Ascending aorta (tissue), 2 donors: ENCODE measurements around the gene MYOZ1. TPM values are rescaled to one million over a fixed set of nuclear protein-coding genes. Genes with fewer than 3 reads are reported as not detected.

ENCODE experiments used
- DNase-seq, 2 donors: peaks; one replicate each; pipeline ENCODE4 v3.0.0-alpha.2; 2019; ENCODE audit warnings: low spot score in 2 of 2
- H3K27ac ChIP-seq, 2 donors: fragments of 200-600 bp; sonication (generic); one replicate each; pipeline ENCODE4 v1.5.1; 2016 to 2017; ENCODE audit warnings: mild to moderate bottlenecking in 1 of 2
- H3K27me3 ChIP-seq: fragments of 200-600 bp; sonication (generic); one replicate; pipeline ENCODE4 v1.5.1; 2017
- H3K36me3 ChIP-seq, 2 donors: fragments of 200-600 bp; sonication (generic); one replicate each; pipeline ENCODE4 v1.5.1; 2016
- H3K4me1 ChIP-seq, 2 donors: fragments of 200-600 bp; sonication (generic); one replicate each; pipeline ENCODE4 v1.5.1; 2016 to 2017; ENCODE audit warnings: mild to moderate bottlenecking in 1 of 2
- H3K4me3 ChIP-seq, 2 donors: fragments of 200-600 bp; sonication (generic); one replicate each; pipeline ENCODE4 v1.5.1; 2016 to 2017; ENCODE audit warnings: mild to moderate bottlenecking in 1 of 2
- H3K9me3 ChIP-seq, 2 donors: fragments of 200-600 bp; sonication (generic); one replicate each; pipeline ENCODE4 v1.5.1; 2016
- intact Hi-C: fragments of 100-400 bp; cut with DNase I; formaldehyde crosslinking; loops from one replicate; pipeline ENCODE4 v1.15.1; 2023
- total RNA-seq: library from RNA; depleted of rRNA; stranded (reverse); fragments of >200 nt; gene quantifications from one replicate; pipeline ENCODE4 v1.1.0, GENCODE V29; 2016
- TF ChIP-seq, protein P1 (sequence below), 3 experiments: fragments of 200-600 bp in 2 of 3; fragments of 450-650 bp in 1 of 3; sonication (generic) in 2 of 3; IDR thresholded peaks; one replicate each; pipeline ENCODE4 v1.5.1; 2016 to 2019; ENCODE audit warnings: antibody characterized with exemption in 3 of 3, mild to moderate bottlenecking in 1 of 3, moderate library complexity in 1 of 3

MYOZ1 gene
- total RNA-seq, 1 donor from 2014 or later: 8.5 TPM

DNA sequence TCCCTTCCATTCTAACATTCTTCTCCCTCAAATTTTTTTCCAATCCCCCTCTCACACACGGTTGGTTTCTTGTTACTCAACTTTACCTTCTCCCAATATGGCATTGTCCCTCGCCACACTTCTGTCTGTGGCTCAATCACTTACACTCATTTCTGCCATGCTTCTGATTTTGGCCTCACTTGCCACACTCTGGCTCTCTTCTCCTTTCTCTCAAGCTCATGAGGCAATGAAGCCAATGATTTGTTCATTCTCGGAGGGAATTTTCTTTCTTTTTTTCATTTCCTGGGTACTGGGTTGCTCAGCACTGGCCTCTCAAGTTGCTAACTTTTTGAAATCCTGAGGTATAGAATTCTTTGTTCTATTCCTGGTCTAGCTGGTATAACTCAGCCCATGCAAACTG is 4.0 kb upstream of the MYOZ1 start:
- H3K27ac ChIP-seq: no peak overlapping the region
- no peaks in the 10 kb centered on the region for H3K27me3 ChIP-seq
- H3K36me3 ChIP-seq: no peaks in the 10 kb centered on the region
- no peaks in the 10 kb centered on the region for H3K9me3 ChIP-seq
- TF ChIP-seq, protein P1, sequence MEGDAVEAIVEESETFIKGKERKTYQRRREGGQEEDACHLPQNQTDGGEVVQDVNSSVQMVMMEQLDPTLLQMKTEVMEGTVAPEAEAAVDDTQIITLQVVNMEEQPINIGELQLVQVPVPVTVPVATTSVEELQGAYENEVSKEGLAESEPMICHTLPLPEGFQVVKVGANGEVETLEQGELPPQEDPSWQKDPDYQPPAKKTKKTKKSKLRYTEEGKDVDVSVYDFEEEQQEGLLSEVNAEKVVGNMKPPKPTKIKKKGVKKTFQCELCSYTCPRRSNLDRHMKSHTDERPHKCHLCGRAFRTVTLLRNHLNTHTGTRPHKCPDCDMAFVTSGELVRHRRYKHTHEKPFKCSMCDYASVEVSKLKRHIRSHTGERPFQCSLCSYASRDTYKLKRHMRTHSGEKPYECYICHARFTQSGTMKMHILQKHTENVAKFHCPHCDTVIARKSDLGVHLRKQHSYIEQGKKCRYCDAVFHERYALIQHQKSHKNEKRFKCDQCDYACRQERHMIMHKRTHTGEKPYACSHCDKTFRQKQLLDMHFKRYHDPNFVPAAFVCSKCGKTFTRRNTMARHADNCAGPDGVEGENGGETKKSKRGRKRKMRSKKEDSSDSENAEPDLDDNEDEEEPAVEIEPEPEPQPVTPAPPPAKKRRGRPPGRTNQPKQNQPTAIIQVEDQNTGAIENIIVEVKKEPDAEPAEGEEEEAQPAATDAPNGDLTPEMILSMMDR (IDR thresholded peaks at IDR 0.05): no peak
- DNase-seq: no peak
- H3K4me3 ChIP-seq: no peak overlapping the region
- peaks cover 7 to 17% of the 10 kb centered on the region in 2 donors for H3K4me1 ChIP-seq
- intact Hi-C loops: loop anchor here (10.0 kb wide), 1 partner anchor 230 kb away; the partner anchor contains the start of gene ANXA7

DNA sequence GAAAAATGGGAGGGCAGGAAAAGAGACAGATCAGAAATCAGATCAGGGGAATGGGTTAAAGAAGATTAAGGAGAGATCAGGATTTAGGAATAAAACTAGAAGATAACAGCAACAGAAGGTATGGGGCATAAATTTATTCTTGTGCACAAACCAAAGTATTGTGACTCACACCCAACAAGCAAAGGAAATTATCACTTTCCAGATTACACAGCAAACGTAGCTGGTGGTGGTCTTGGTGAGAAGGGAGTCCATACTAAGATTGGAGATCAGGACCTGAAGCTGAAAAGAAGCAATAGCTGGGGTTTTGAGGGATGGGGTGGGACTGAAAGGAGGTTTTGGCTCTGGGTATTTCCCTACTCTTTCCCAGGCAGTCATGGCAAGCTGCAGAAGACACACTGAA is 3.5 kb upstream of the MYOZ1 start:
- DNase-seq: no peak
- Histone ChIP-seq H3K27ac (no peak overlapping the region), H3K27me3 (no peaks in the 10 kb centered on the region), H3K4me3 (no peak overlapping the region), H3K9me3 (no peaks in the 10 kb centered on the region), H3K36me3 (no peaks in the 10 kb centered on the region), H3K4me1 (peaks cover 7 to 17% of the 10 kb centered on the region in 2 donors)
- intact Hi-C loops: loop anchor here (1.0 to 10.0 kb wide), 4 partner anchors 18 to 230 kb away; partner anchors contain the start of gene ANXA7
- TF ChIP-seq, protein P1 (IDR thresholded peaks at IDR 0.05): no peak

DNA sequence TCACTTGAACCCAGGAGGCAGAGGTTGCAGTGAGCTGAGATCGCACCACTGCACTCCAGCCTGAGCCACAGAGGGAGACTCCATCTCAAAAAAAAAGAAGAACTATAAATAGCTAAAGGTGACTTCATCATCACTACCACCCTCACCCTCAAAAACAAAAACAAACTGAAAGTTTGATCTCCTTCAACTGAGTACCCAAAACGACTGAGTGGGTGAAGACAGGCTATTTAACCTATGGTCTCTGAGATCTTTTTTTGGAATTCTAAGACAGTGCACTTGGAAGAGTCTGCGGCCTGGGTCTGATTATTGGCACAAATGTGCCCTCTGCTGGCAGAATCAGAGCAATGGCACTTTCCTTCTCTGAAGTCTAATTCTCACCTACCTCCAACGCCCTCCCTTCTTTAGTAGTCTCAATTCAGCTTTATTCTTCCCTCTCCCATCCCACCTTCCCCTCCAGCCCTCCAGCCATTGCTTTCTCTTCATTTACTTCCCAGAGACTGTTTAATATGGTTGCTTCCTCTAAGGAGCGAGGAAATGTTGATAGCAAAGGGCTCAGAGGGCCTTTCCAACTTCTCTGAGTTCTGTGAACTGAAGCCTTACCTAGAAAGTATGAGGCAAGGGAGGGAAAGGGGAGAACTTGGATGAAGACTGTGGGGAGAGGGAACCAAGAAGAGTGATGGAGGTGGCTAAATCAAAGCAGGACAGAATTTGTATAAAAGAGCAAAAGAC is 2.9 kb upstream of the MYOZ1 start:
- DNase-seq: peak in 1 of 2 donors; percentile 74
- Histone ChIP-seq H3K36me3 (no peaks in the 10 kb centered on the region), H3K4me3 (no peak overlapping the region), H3K27ac (peak overlapping the region in 1 of 2 donors; percentile 48), H3K4me1 (peaks cover 7 to 17% of the 10 kb centered on the region in 2 donors), H3K27me3 (no peaks in the 10 kb centered on the region), H3K9me3 (no peaks in the 10 kb centered on the region)
- intact Hi-C loops: loop anchor here (1.0 to 10.0 kb wide), 4 partner anchors 18 to 229 kb away; partner anchors contain the start of gene ANXA7
- TF ChIP-seq, protein P1 (IDR thresholded peaks at IDR 0.05): peak; percentile 70 to 87 (median 85)

DNA sequence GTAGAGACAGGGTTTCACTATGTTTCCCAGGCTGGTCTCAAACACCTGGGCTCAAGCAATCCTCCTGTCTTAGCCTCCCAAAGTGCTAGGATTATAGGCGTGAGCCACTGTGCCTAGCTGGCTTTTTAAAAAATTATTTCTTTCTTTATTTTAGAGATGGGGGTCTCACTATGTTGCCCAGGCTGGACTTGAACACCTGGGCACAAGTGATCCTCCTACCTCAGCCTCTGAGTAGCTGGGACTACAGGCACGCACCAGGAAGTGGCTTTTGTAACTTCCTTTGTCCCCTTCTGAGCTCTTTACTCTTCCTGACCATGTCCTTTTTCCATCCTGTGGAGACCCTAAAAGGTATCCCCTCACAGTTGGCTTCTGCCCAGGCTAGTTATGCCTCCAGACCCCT is 2.1 kb upstream of the MYOZ1 start:
- TF ChIP-seq, protein P1 (IDR thresholded peaks at IDR 0.05): no peak
- intact Hi-C loops: loop anchor here (5.0 to 10.0 kb wide), 2 partner anchors 66 to 229 kb away; partner anchors contain the start of gene ANXA7
- H3K4me3 ChIP-seq: no peak overlapping the region
- peak overlapping the region in 1 of 2 donors; percentile 48 for H3K27ac ChIP-seq
- no peak for DNase-seq
- peaks cover 7 to 15% of the 10 kb centered on the region in 2 donors for H3K4me1 ChIP-seq
- no peaks in the 10 kb centered on the region for H3K36me3 ChIP-seq
- no peaks in the 10 kb centered on the region for H3K27me3 ChIP-seq
- H3K9me3 ChIP-seq: no peaks in the 10 kb centered on the region

DNA sequence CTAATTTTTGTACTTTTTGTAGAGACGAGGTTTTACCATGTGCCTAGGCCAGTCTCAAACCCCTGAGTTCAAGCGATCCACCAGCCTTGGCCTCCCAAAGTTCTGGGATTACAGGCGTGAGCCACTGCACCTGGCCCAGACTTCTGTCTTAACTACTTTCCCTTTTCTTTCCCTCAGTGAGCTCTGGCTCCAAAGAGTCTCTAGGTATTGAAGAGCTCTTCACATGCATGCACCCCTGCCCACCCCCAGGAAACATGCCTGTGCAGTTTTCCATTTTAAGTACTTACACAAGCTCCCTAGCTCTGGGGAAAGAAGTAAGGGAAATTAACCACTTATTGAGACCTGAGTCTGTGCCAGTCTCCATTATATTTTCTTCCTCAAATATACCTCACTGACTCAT is 2.0 kb downstream of the MYOZ1 start:
- Histone ChIP-seq H3K27me3 (no peaks in the 10 kb centered on the region), H3K4me3 (no peak overlapping the region), H3K27ac (no peak overlapping the region), H3K4me1 (peaks cover 0 to 4% of the 10 kb centered on the region in 2 donors), H3K9me3 (no peaks in the 10 kb centered on the region), H3K36me3 (no peaks in the 10 kb centered on the region)
- intact Hi-C loops: no loop called here
- TF ChIP-seq, protein P1 (IDR thresholded peaks at IDR 0.05): no peak
- no peak for DNase-seq
